Neural cell (in vitro differentiated cells): Measurements from ENCODE around the gene TBC1D30. TPM values are rescaled to one million over a fixed set of nuclear protein-coding genes. Genes with fewer than 3 reads are reported as not detected.

ENCODE experiments used
- H2AFZ ChIP-seq: fragments of 200-600, 300-800 bp; sonication (generic), shearing (Covaris generic); 2 replicates; pipeline ENCODE4 v1.6.0; 2014; ENCODE audit warnings: low read depth, mild to moderate bottlenecking, antibody characterized with exemption, low read length, moderate library complexity
- H3F3A ChIP-seq: fragments of 200-600 bp; shearing (Covaris generic); 2 replicates; pipeline ENCODE4 v1.6.1; 2016; ENCODE audit warnings: mild to moderate bottlenecking, moderate library complexity, mixed read lengths, antibody characterized with exemption, low read length; ENCODE audit not compliant: insufficient read depth, poor library complexity, severe bottlenecking
- H3K27ac ChIP-seq: fragments of 200-600, 300-800 bp; sonication (generic), shearing (Covaris generic); 2 replicates; pipeline ENCODE4 v1.5.1; 2014; ENCODE audit warnings: mild to moderate bottlenecking, low read length, moderate library complexity
- H3K27me3 ChIP-seq: fragments of 300-800, 200-600 bp; sonication (generic), shearing (Covaris generic); 2 replicates; pipeline ENCODE4 v1.6.0; 2014; ENCODE audit warnings: mild to moderate bottlenecking, low read depth, low read length, moderate library complexity; ENCODE audit not compliant: insufficient read depth
- H3K36me3 ChIP-seq: fragments of 300-800, 200-600 bp; sonication (generic), shearing (Covaris generic); 2 replicates; pipeline ENCODE4 v1.5.1; 2014; ENCODE audit warnings: mild to moderate bottlenecking, antibody characterized with exemption, low read length, moderate library complexity; ENCODE audit not compliant: insufficient read depth
- H3K4me2 ChIP-seq: fragments of 300-800, 200-600 bp; sonication (generic), shearing (Covaris generic); 2 replicates; pipeline ENCODE4 v1.6.0; 2014; ENCODE audit warnings: mild to moderate bottlenecking, low read length
- H3K4me3 ChIP-seq: fragments of 300-800, 200-600 bp; sonication (generic), shearing (Covaris generic); 2 replicates; pipeline ENCODE4 v1.5.1; 2014; ENCODE audit warnings: mild to moderate bottlenecking, low read length, moderate library complexity
- H3K79me2 ChIP-seq: fragments of 200-600 bp; shearing (Covaris generic); replicated peaks from 2 replicates; pipeline ENCODE4 v1.6.0; 2014; ENCODE audit warnings: mild to moderate bottlenecking, low read length, moderate library complexity; ENCODE audit not compliant: insufficient read depth
- H3K9ac ChIP-seq: fragments of 300-800, 200-600 bp; sonication (generic), shearing (Covaris generic); 2 replicates; pipeline ENCODE4 v1.6.1; 2016; ENCODE audit warnings: mild to moderate bottlenecking, low read length, mixed read lengths
- H3K9me2 ChIP-seq: fragments of 200-600 bp; shearing (Covaris generic); 2 replicates; pipeline ENCODE4 v1.6.1; 2016; ENCODE audit warnings: mild to moderate bottlenecking, low read length, mixed read lengths; ENCODE audit not compliant: insufficient read depth
- H3K9me3 ChIP-seq: fragments of 200-600, 300-800 bp; sonication (generic), shearing (Covaris generic); 2 replicates; pipeline ENCODE4 v1.6.1; 2016; ENCODE audit warnings: mild to moderate bottlenecking, mixed run types, low read length, moderate library complexity, mixed read lengths
- H4K20me1 ChIP-seq: fragments of 200-600 bp; shearing (Covaris generic); 2 replicates; pipeline ENCODE4 v1.6.1; 2016; ENCODE audit warnings: mild to moderate bottlenecking, mixed run types; ENCODE audit not compliant: insufficient read depth
- EP300 ChIP-seq: fragments of 450-650 bp; conservative IDR thresholded peaks from 2 replicates; pipeline ENCODE4 v1.6.1; 2014; ENCODE audit warnings: antibody characterized with exemption, mild to moderate bottlenecking, moderate library complexity; ENCODE audit not compliant: poor library complexity, severe bottlenecking
- EZH2 ChIP-seq: fragments of 200-600, 300-800 bp; shearing (Covaris generic), sonication (generic); IDR thresholded peaks from 2 replicates; pipeline ENCODE4 v1.6.1; 2014; ENCODE audit warnings: antibody characterized with exemption, low read length, borderline replicate concordance, mild to moderate bottlenecking; ENCODE audit not compliant: insufficient read depth, poor library complexity, severe bottlenecking
- MXI1 ChIP-seq: fragments of 450-650 bp; conservative IDR thresholded peaks from 2 replicates; pipeline ENCODE4 v1.6.1; 2014; ENCODE audit warnings: antibody characterized with exemption, mild to moderate bottlenecking; ENCODE audit not compliant: poor library complexity, severe bottlenecking
- POLR2AphosphoS5 ChIP-seq: IDR thresholded peaks from 2 replicates; pipeline ENCODE4 v1.6.1; 2012
- RAD21 ChIP-seq: fragments of 450-650 bp; conservative IDR thresholded peaks from 2 replicates; pipeline ENCODE4 v1.6.1; 2014; ENCODE audit warnings: antibody characterized with exemption, mild to moderate bottlenecking, moderate library complexity
- SMC3 ChIP-seq: fragments of 450-650 bp; conservative IDR thresholded peaks from 2 replicates; pipeline ENCODE4 v1.6.1; 2014; ENCODE audit warnings: antibody characterized with exemption, mild to moderate bottlenecking, moderate library complexity; ENCODE audit not compliant: poor library complexity
- TAF1 ChIP-seq: IDR thresholded peaks from 2 replicates; pipeline ENCODE4 v1.6.1; 2012; ENCODE audit warnings: low read depth
- polyA plus RNA-seq: library from polyadenylated mRNA; depleted of rRNA; stranded (reverse); fragments of >200 nt; gene quantifications from 2 replicates; pipeline ENCODE4 v1.2.3, GENCODE V29; 2014
- TF ChIP-seq, protein P1 (sequence below): fragments of 450-650 bp; IDR thresholded peaks from 2 replicates; pipeline ENCODE4 v1.5.1; 2014; ENCODE audit warnings: antibody characterized with exemption, mild to moderate bottlenecking, moderate library complexity; ENCODE audit not compliant: poor library complexity, severe bottlenecking
- TF ChIP-seq, protein P2 (sequence below): IDR thresholded peaks from 2 replicates; pipeline ENCODE4 v1.6.1; 2012; ENCODE audit warnings: borderline replicate concordance

Gene TBC1D30
- polyA plus RNA-seq, 1 donor from 2014 or later = 17.6 TPM

DNA sequence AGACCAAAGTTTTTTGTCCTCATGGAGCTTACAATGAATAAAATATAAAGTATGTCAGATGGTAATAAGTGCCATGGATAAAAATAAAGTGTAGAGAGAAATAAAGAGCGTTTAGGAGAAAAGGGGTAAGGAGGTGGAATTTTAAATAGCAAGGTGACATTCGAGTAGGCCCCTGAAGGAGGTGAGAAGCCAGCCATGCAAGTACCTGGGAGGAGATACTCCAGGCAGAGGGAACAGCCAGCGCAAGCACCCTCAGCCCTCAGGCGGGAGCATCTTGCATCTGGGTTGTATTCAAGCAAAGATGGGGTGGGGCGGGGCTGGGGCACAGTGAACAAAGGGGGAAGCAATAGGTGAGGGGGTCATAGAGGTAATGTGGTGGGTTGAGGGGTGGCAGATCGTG is 4.3 kb downstream of the TBC1D30 start:
- H3K9ac ChIP-seq = no peak overlapping the region
- no peak overlapping the region for H3K27ac ChIP-seq
- TF ChIP-seq POLR2AphosphoS5 = no peak
- TF ChIP-seq EP300 = no peak
- TF ChIP-seq, protein P1, sequence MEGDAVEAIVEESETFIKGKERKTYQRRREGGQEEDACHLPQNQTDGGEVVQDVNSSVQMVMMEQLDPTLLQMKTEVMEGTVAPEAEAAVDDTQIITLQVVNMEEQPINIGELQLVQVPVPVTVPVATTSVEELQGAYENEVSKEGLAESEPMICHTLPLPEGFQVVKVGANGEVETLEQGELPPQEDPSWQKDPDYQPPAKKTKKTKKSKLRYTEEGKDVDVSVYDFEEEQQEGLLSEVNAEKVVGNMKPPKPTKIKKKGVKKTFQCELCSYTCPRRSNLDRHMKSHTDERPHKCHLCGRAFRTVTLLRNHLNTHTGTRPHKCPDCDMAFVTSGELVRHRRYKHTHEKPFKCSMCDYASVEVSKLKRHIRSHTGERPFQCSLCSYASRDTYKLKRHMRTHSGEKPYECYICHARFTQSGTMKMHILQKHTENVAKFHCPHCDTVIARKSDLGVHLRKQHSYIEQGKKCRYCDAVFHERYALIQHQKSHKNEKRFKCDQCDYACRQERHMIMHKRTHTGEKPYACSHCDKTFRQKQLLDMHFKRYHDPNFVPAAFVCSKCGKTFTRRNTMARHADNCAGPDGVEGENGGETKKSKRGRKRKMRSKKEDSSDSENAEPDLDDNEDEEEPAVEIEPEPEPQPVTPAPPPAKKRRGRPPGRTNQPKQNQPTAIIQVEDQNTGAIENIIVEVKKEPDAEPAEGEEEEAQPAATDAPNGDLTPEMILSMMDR = no peak
- TF ChIP-seq SMC3 = no peak
- TF ChIP-seq, protein P2, sequence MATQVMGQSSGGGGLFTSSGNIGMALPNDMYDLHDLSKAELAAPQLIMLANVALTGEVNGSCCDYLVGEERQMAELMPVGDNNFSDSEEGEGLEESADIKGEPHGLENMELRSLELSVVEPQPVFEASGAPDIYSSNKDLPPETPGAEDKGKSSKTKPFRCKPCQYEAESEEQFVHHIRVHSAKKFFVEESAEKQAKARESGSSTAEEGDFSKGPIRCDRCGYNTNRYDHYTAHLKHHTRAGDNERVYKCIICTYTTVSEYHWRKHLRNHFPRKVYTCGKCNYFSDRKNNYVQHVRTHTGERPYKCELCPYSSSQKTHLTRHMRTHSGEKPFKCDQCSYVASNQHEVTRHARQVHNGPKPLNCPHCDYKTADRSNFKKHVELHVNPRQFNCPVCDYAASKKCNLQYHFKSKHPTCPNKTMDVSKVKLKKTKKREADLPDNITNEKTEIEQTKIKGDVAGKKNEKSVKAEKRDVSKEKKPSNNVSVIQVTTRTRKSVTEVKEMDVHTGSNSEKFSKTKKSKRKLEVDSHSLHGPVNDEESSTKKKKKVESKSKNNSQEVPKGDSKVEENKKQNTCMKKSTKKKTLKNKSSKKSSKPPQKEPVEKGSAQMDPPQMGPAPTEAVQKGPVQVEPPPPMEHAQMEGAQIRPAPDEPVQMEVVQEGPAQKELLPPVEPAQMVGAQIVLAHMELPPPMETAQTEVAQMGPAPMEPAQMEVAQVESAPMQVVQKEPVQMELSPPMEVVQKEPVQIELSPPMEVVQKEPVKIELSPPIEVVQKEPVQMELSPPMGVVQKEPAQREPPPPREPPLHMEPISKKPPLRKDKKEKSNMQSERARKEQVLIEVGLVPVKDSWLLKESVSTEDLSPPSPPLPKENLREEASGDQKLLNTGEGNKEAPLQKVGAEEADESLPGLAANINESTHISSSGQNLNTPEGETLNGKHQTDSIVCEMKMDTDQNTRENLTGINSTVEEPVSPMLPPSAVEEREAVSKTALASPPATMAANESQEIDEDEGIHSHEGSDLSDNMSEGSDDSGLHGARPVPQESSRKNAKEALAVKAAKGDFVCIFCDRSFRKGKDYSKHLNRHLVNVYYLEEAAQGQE = no peak
- no peak for TF ChIP-seq MXI1
- TF ChIP-seq EZH2 = no peak
- TF ChIP-seq RAD21 = no peak
- no peak for TF ChIP-seq TAF1
- H4K20me1 ChIP-seq = no peaks in the 10 kb centered on the region
- no peak overlapping the region for H2AFZ ChIP-seq
- H3K9me2 ChIP-seq = no peaks in the 10 kb centered on the region
- peaks cover 5% of the 10 kb centered on the region for H3K36me3 ChIP-seq
- H3K4me3 ChIP-seq = no peak overlapping the region
- no peaks in the 10 kb centered on the region for H3F3A ChIP-seq
- no peaks in the 10 kb centered on the region for H3K9me3 ChIP-seq
- H3K27me3 ChIP-seq = peaks cover 27% of the 10 kb centered on the region
- no peak overlapping the region for H3K4me2 ChIP-seq
- H3K79me2 ChIP-seq = no peaks in the 10 kb centered on the region

DNA sequence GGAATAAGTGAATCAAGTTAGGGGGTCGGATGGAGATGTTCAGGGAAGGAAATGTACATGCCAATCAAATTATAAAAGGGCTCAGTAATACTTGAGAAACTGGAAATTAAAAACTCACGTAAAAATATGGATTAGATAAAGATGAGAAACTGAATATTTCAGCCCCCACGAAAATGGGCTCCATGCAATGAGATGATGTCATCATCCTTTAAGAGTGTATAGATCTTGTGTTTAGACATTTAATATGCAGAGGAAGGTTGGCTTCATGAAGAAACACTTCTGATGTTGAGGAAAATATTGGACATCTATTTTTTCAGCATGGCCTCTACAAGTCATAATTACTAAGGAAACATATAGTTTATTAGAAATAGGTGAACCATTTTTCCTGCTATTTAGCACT is 9.5 kb downstream of the TBC1D30 start:
- H3F3A ChIP-seq = no peaks in the 10 kb centered on the region
- TF ChIP-seq, protein P1 = no peak
- TF ChIP-seq TAF1 (no peak), SMC3 (no peak), EZH2 (no peak), MXI1 (no peak), EP300 (no peak), RAD21 (no peak), POLR2AphosphoS5 (no peak)
- TF ChIP-seq, protein P2 = no peak
- H3K9me3 ChIP-seq = no peaks in the 10 kb centered on the region
- no peaks in the 10 kb centered on the region for H3K27me3 ChIP-seq
- H3K36me3 ChIP-seq = peaks cover 5% of the 10 kb centered on the region
- no peak overlapping the region for H3K9ac ChIP-seq
- no peaks in the 10 kb centered on the region for H4K20me1 ChIP-seq
- no peak overlapping the region for H3K4me3 ChIP-seq
- H3K4me2 ChIP-seq = no peak overlapping the region
- H2AFZ ChIP-seq = no peak overlapping the region
- H3K79me2 ChIP-seq = no peaks in the 10 kb centered on the region
- no peak overlapping the region for H3K27ac ChIP-seq
- H3K9me2 ChIP-seq = no peaks in the 10 kb centered on the region
